A549 (cell line): ENCODE results near the gene NIT2. TPM values are rescaled to one million over a fixed set of nuclear protein-coding genes. Genes with fewer than 3 reads are reported as not detected.

Experiments used
- ATAC-seq, 2 experiments: fragments of 200-7000 bp in 1 of 2; fragments of >200 bp in 1 of 2; cut with Nextera tagmentation in 1 of 2; cut with Tn5 transposase in 1 of 2; 3 replicates each; pipeline versions ENCODE4 v1.8.0 to v1.9.1; 2018 to 2020; ENCODE audit warnings: mild to moderate bottlenecking in 1 of 2, moderate library complexity in 1 of 2
- CTCF ChIA-PET: fragments of 300-600 bp; sonication (Branson Sonifier 250); formaldehyde crosslinking; extraction: SDS; loops from one replicate; lab custom pipeline; 2021; ENCODE audit warnings: antibody characterized with exemption, inconsistent platforms; lab: Yijun Ruan, JAX
- POLR2A ChIA-PET: fragments of 350-600 bp; formaldehyde crosslinking; extraction: SDS; loops from one replicate; lab custom pipeline; 2021; ENCODE audit warnings: antibody characterized with exemption, inconsistent platforms; lab: Yijun Ruan, JAX
- DNase-seq, 2 experiments: peaks; one replicate each; pipeline versions ENCODE4 v3.0.0 to v3.0.0-alpha.2; 2011 to 2016; ENCODE audit warnings: low read depth in 1 of 2, low spot score in 1 of 2
- FAIRE-seq: peaks from 2 replicates; lab custom pipeline; 2011; peaks lifted over from hg19 to GRCh38; lab: Jason Lieb, UNC
- H3K27ac ChIP-seq, 2 experiments: fragments of >200 bp; sonication (Bioruptor Twin); formaldehyde crosslinking; 3 replicates each; pipeline ENCODE4 v1.5.1; 2016 to 2017
- H3K4me1 ChIP-seq: fragments of >200 bp; sonication (Bioruptor Twin); formaldehyde crosslinking; 3 replicates; pipeline ENCODE4 v1.6.1; 2016
- H3K4me2 ChIP-seq: fragments of >200 bp; sonication (Bioruptor Twin); formaldehyde crosslinking; 3 replicates; pipeline ENCODE4 v1.6.1; 2016
- H3K4me3 ChIP-seq: fragments of >200 bp; sonication (Bioruptor Twin); formaldehyde crosslinking; 3 replicates; pipeline ENCODE4 v1.5.1; 2016
- H3K9me3 ChIP-seq: fragments of >200 bp; sonication (Bioruptor Twin); formaldehyde crosslinking; 3 replicates; pipeline ENCODE4 v1.6.1; 2016
- ATOH8 ChIP-seq: fragments of 250-450 bp; sonication (Bioruptor Pico); IDR thresholded peaks from 2 replicates; pipeline ENCODE4 v1.5.0; 2020; ENCODE audit warnings: low read depth, mild to moderate bottlenecking, moderate library complexity
- BCL3 ChIP-seq: fragments of >200 bp; sonication (Bioruptor Twin); formaldehyde crosslinking; IDR thresholded peaks from 3 replicates; pipeline ENCODE4 v1.6.1; 2016
- BHLHE40 ChIP-seq: IDR thresholded peaks from 2 replicates; pipeline ENCODE4 v1.6.1; 2012; ENCODE audit warnings: low read depth, low read length, inconsistent platforms
- CBX8 ChIP-seq: fragments of 200-600 bp; sonication (generic); IDR thresholded peaks from 2 replicates; pipeline ENCODE4 v1.6.1; 2016
- CEBPB ChIP-seq, 2 experiments: fragments of >200 bp in 1 of 2; sonication (Bioruptor Twin) in 1 of 2; formaldehyde crosslinking in 1 of 2; IDR thresholded peaks; 2 replicates each; pipeline ENCODE4 v1.6.1; 2012 to 2016
- CHD2 ChIP-seq: fragments of 150-350 bp; IDR thresholded peaks from 2 replicates; pipeline ENCODE4 v1.6.1; 2014; ENCODE audit warnings: low read length; ENCODE audit not compliant: partially characterized antibody
- CHD4 ChIP-seq: fragments of 200-600 bp; sonication (generic); IDR thresholded peaks from 2 replicates; pipeline ENCODE4 v1.6.1; 2016; ENCODE audit warnings: antibody characterized with exemption, mild to moderate bottlenecking, borderline replicate concordance
- E2F6 ChIP-seq: IDR thresholded peaks from 2 replicates; pipeline ENCODE4 v1.6.1; 2012; ENCODE audit warnings: low read depth, borderline replicate concordance
- ELK1 ChIP-seq: fragments of 150-350 bp; IDR thresholded peaks from 2 replicates; pipeline ENCODE4 v1.6.1; 2014; ENCODE audit warnings: low read depth, mild to moderate bottlenecking, low read length
- EP300 ChIP-seq, 2 experiments: fragments of >200 bp; sonication (Bioruptor Twin); formaldehyde crosslinking; IDR thresholded peaks; 2 replicates in 1 of 2; 3 replicates in 1 of 2; pipeline ENCODE4 v1.6.1; 2016 to 2017
- ESRRA ChIP-seq: fragments of 150-350 bp; IDR thresholded peaks from 2 replicates; pipeline ENCODE4 v1.6.1; 2014; ENCODE audit warnings: mild to moderate bottlenecking, low read length, borderline replicate concordance
- FOSL2 ChIP-seq, 2 experiments: fragments of 450-650 bp in 1 of 2; fragments of >200 bp in 1 of 2; sonication (Bioruptor Twin) in 1 of 2; formaldehyde crosslinking; IDR thresholded peaks; 2 replicates each; pipeline versions ENCODE4 v1.5.0 to v1.6.1; 2016 to 2020; ENCODE audit warnings: mild to moderate bottlenecking in 1 of 2, moderate library complexity in 1 of 2
- FOXS1 ChIP-seq: fragments of 250-450 bp; sonication (Bioruptor Pico); IDR thresholded peaks from 2 replicates; pipeline ENCODE4 v1.5.0; 2020; ENCODE audit warnings: mild to moderate bottlenecking, moderate library complexity
- GATA3 ChIP-seq: IDR thresholded peaks from 2 replicates; pipeline ENCODE4 v1.6.1; 2012; ENCODE audit warnings: borderline replicate concordance
- HDAC2 ChIP-seq: fragments of 200-600 bp; sonication (generic); IDR thresholded peaks from 2 replicates; pipeline ENCODE4 v1.6.1; 2016
- HMGXB4 ChIP-seq: fragments of 250-450 bp; sonication (Bioruptor Pico); IDR thresholded peaks from 2 replicates; pipeline ENCODE4 v1.5.0; 2021; ENCODE audit warnings: mild to moderate bottlenecking, moderate library complexity, borderline replicate concordance
- HOXB13 ChIP-seq: fragments of 250-450 bp; sonication (Bioruptor Pico); IDR thresholded peaks from 2 replicates; pipeline ENCODE4 v1.5.0; 2020; ENCODE audit warnings: low read depth, mild to moderate bottlenecking, moderate library complexity
- HOXB5 ChIP-seq: fragments of 250-450 bp; sonication (Bioruptor Pico); IDR thresholded peaks from 2 replicates; pipeline ENCODE4 v1.5.0; 2020; ENCODE audit warnings: mild to moderate bottlenecking, moderate library complexity
- JUN ChIP-seq, 2 experiments: fragments of >200 bp; sonication (Bioruptor Twin); formaldehyde crosslinking; IDR thresholded peaks; 2 replicates in 1 of 2; 3 replicates in 1 of 2; pipeline ENCODE4 v1.6.1; 2016 to 2017
- JUNB ChIP-seq: fragments of >200 bp; sonication (Bioruptor Twin); formaldehyde crosslinking; IDR thresholded peaks from 2 replicates; pipeline ENCODE4 v1.6.1; 2016
- KDM5A ChIP-seq: fragments of 200-600 bp; sonication (generic); IDR thresholded peaks from 2 replicates; pipeline ENCODE4 v1.6.1; 2016; ENCODE audit warnings: antibody characterized with exemption, mild to moderate bottlenecking
- MAFK ChIP-seq: fragments of 450-650 bp; IDR thresholded peaks from 2 replicates; pipeline ENCODE4 v1.6.1; 2014; ENCODE audit not compliant: partially characterized antibody
- MAX ChIP-seq: IDR thresholded peaks from 2 replicates; pipeline ENCODE4 v1.6.1; 2012
- MYC ChIP-seq: IDR thresholded peaks from 2 replicates; pipeline ENCODE4 v1.6.1; 2012; ENCODE audit warnings: mild to moderate bottlenecking, inconsistent platforms, low read length, improper control_type of control experiment, borderline replicate concordance
- NFE2L2 ChIP-seq: fragments of 150-350 bp; conservative IDR thresholded peaks from 2 replicates; pipeline ENCODE4 v1.6.1; 2014; ENCODE audit warnings: low read length
- NR3C1 ChIP-seq: fragments of >200 bp; sonication (Bioruptor Twin); formaldehyde crosslinking; IDR thresholded peaks from 3 replicates; pipeline ENCODE4 v1.6.1; 2017
- PBX3 ChIP-seq: IDR thresholded peaks from 2 replicates; pipeline ENCODE4 v1.6.1; 2012
- PHF8 ChIP-seq: fragments of 200-600 bp; sonication (generic); IDR thresholded peaks from 2 replicates; pipeline ENCODE4 v1.6.1; 2016; ENCODE audit warnings: low read depth, mild to moderate bottlenecking, antibody characterized with exemption, moderate library complexity, borderline replicate concordance
- POLR2A ChIP-seq: IDR thresholded peaks from 2 replicates; pipeline ENCODE4 v1.6.1; 2012; ENCODE audit warnings: mild to moderate bottlenecking, low read length
- RARB ChIP-seq: fragments of 250-450 bp; sonication (Bioruptor Pico); IDR thresholded peaks from 2 replicates; pipeline ENCODE4 v1.8.0; 2021; ENCODE audit warnings: mild to moderate bottlenecking, moderate library complexity
- SMC3 ChIP-seq: fragments of >200 bp; sonication (Bioruptor Twin); formaldehyde crosslinking; IDR thresholded peaks from 3 replicates; pipeline ENCODE4 v1.6.1; 2018; ENCODE audit warnings: inconsistent platforms
- TP53 ChIP-seq: fragments of 250-450 bp; sonication (Bioruptor Pico); IDR thresholded peaks from 2 replicates; pipeline ENCODE4 v1.5.0; 2021; ENCODE audit warnings: mild to moderate bottlenecking, moderate library complexity
- ZC3H11A ChIP-seq: fragments of 450-650 bp; IDR thresholded peaks from 2 replicates; pipeline ENCODE4 v1.6.1; 2014; ENCODE audit warnings: antibody characterized with exemption, mild to moderate bottlenecking
- ZFP36 ChIP-seq: fragments of 450-650 bp; IDR thresholded peaks from 2 replicates; pipeline ENCODE4 v1.6.1; 2014; ENCODE audit warnings: borderline replicate concordance; ENCODE audit not compliant: partially characterized antibody
- ZSCAN20 ChIP-seq: fragments of 250-450 bp; sonication (Bioruptor Pico); IDR thresholded peaks from 2 replicates; pipeline ENCODE4 v1.8.0; 2022; ENCODE audit warnings: mild to moderate bottlenecking, moderate library complexity
- WGBS: methylation state at CpG from one replicate; pipeline ENCODE4 v1.1.6; 2017; ENCODE audit errors: missing lambda C conversion rate; 5-methylcytosine and 5-hydroxymethylcytosine counted together
- polyA plus RNA-seq, 4 experiments: library from polyadenylated mRNA; depleted of rRNA in 3 of 4; stranded (reverse); fragments of >200 nt; fragmentation: RNase III in 1 of 4; extraction: RNeasy Plus Mini Kit Qiagen cat#74134 plus additional on column Dnase treatment in 1 of 4; gene quantifications; 2 replicates in 3 of 4; 3 replicates in 1 of 4; pipeline ENCODE4 v1.2.3, GENCODE V29; 2011 to 2017

The NIT2 gene
- polyA plus RNA-seq, 2 of the 4 experiments (the other 2 are of a cell fraction), result 75.0 to 140 TPM

- ChIA-PET CTCF (interaction anchor here (0.9 to 1.7 kb wide), 7 partner anchors 10 to 1173 kb away, joined by 3 to 5 read pairs (median 3); partner anchors contain the start of gene PCNP), POLR2A (interaction anchor here (0.5 to 2.0 kb wide), 22 partner anchors 9 to 1309 kb away, joined by 3 to 20 read pairs (median 4); partner anchors contain the start of genes NIT2, TBC1D23 and TMEM45A)
- WGBS, result 1% methylated on average over 45 of the region's 64 CpGs
- Histone ChIP-seq H3K4me2 (peak within 1 kb of the TSS; percentile 97), H3K4me3 (peak within 1 kb of the TSS; percentile 91), H3K27ac (peak within 1 kb of the TSS; percentile 93 to 97), H3K9me3 (no peaks in the 10 kb centered on the region), H3K4me1 (peaks cover 32% of the 10 kb centered on the region; the same call in 1 of the 3 replicates)
- TF ChIP-seq PBX3, result no peak
- no peak for TF ChIP-seq CHD2
- no peak for TF ChIP-seq HOXB5
- no peak for TF ChIP-seq SMC3
- peak; percentile 83 for TF ChIP-seq POLR2A
- peak; percentile 55; the same call in 1 of the 2 replicates for TF ChIP-seq ESRRA
- TF ChIP-seq CEBPB (IDR thresholded peaks at IDR 0.05), result no peak
- TF ChIP-seq MAX, result peak; percentile 97
- TF ChIP-seq HMGXB4 (CRISPR knock-in tag), result no peak
- no peak for TF ChIP-seq GATA3
- no peak for TF ChIP-seq NR3C1
- no peak for TF ChIP-seq FOSL2 (IDR thresholded peaks at IDR 0.05)
- no peak for TF ChIP-seq FOSL2 (CRISPR knock-in tag; IDR thresholded peaks at IDR 0.05)
- TF ChIP-seq KDM5A, result peak; percentile 54; the same call in 1 of the 2 replicates
- no peak for TF ChIP-seq ZFP36
- peak; percentile 82 for TF ChIP-seq MYC
- TF ChIP-seq RARB, result no peak
- TF ChIP-seq ELK1, result no peak
- no peak for TF ChIP-seq JUNB
- no peak for TF ChIP-seq CHD4
- no peak for TF ChIP-seq ZSCAN20 (CRISPR knock-in tag)
- no peak for TF ChIP-seq HDAC2
- no peak for TF ChIP-seq ZC3H11A
- TF ChIP-seq JUN (IDR thresholded peaks at IDR 0.05), result peak; percentile 72 to 94
- TF ChIP-seq PHF8, result peak; percentile 69
- no peak for TF ChIP-seq BHLHE40
- TF ChIP-seq FOXS1 (CRISPR knock-in tag), result no peak
- TF ChIP-seq EP300 (IDR thresholded peaks at IDR 0.05), result no peak
- TF ChIP-seq ATOH8 (CRISPR knock-in tag), result 0 out of 2 replicates have a peak, but pooled peaks have one; percentile 16
- peak; percentile 76; the same call in 2 of the 3 replicates for TF ChIP-seq BCL3
- no peak for TF ChIP-seq TP53 (CRISPR knock-in tag)
- TF ChIP-seq HOXB13 (CRISPR knock-in tag), result no peak
- no peak for TF ChIP-seq CBX8
- TF ChIP-seq MAFK, result peak; percentile 49
- TF ChIP-seq NFE2L2, result no peak
- peak; percentile 40 for TF ChIP-seq E2F6
- FAIRE-seq (peak; percentile 78), DNase-seq (peak; percentile 76 to 97), ATAC-seq (peak; percentile 96)
Observed at GRCh38 chr3:100400780-100401673, 66.5 kb downstream of the NIT2 start, which contains the start of the genes LNP1 and TOMM70. Gene LNP1 (plus strand): TSS chr3:100401539. CDS start chr3:100429730, 28,191 bp downstream. Gene TOMM70 (minus strand): TSS chr3:100401089. CDS start chr3:100400949, 140 bp downstream.
